GM21447 (cell line): Measurements from ENCODE around the gene COPS3.

Source experiments
- ATAC-seq: cut with Tn5 transposase; IDR thresholded peaks from one replicate; pipeline ENCODE4 v1.9.1; 2021; ENCODE audit not compliant: unreplicated experiment

The COPS3 gene

GRCh38 chr17:17252149-17252661 lies 28.8 kb downstream of the COPS3 start:
- ATAC-seq: no peak

GRCh38 chr17:17246879-17247278 lies 34.2 kb downstream of the COPS3 start:
- ATAC-seq: no peak

GRCh38 chr17:17243163-17243562 lies 37.9 kb downstream of the COPS3 start:
- ATAC-seq: no peak

- ATAC-seq: no peak
Observed at GRCh38 chr17:17242246-17242645, 38.8 kb downstream of the COPS3 start.

GRCh38 chr17:17241656-17242055 lies 39.4 kb downstream of the COPS3 start:
- no peak for ATAC-seq

GRCh38 chr17:17239832-17240231 lies 41.2 kb downstream of the COPS3 start:
- ATAC-seq: no peak

- peak; percentile 72 for ATAC-seq
Observed at GRCh38 chr17:17237026-17237799, 43.8 kb downstream of the COPS3 start, which contains the start of gene FLCN. TSS of gene FLCN (minus strand) at chr17:17237168. CDS start at chr17:17228137, 9,031 bp downstream.

- peak; percentile 19 for ATAC-seq
Observed at GRCh38 chr17:17236295-17237025, 44.6 kb downstream of the COPS3 start.

- no peak for ATAC-seq
Observed at GRCh38 chr17:17235212-17236174, 45.6 kb downstream of the COPS3 start.

GRCh38 chr17:17232303-17232621 lies 48.8 kb downstream of the COPS3 start:
- ATAC-seq: no peak

- ATAC-seq: no peak
Observed at GRCh38 chr17:17231621-17232302, 49.3 kb downstream of the COPS3 start.

GRCh38 chr17:17229416-17230384 lies 51.3 kb downstream of the COPS3 start:
- no peak for ATAC-seq

- ATAC-seq: no peak
Observed at GRCh38 chr17:17228521-17229279, 52.3 kb downstream of the COPS3 start.

GRCh38 chr17:17227608-17228520 lies 53.2 kb downstream of the COPS3 start:
- no peak for ATAC-seq

- ATAC-seq: no peak
Observed at GRCh38 chr17:17226451-17227265, 54.4 kb downstream of the COPS3 start.

GRCh38 chr17:17225901-17226300 lies 55.1 kb downstream of the COPS3 start:
- ATAC-seq: no peak

GRCh38 chr17:17224137-17224536 lies 56.9 kb downstream of the COPS3 start:
- ATAC-seq: no peak
